Stimulated activated CD8-positive, alpha-beta memory T cell treated with anti-CD3 and anti-CD28 coated beads, Interleukin-4, amount 100 ng/mL, for 1 hour (primary cell): Measurements from ENCODE around the gene EPS8.
"Not testable (repeated sequence)": the region's sequence is repeated elsewhere in the genome, so short reads cannot be mapped to it uniquely, and the experiment has no call there.

Source experiments
- DNase-seq, 2 donors: peaks; one replicate each; pipeline ENCODE4 v3.0.0-alpha.2; 2020; ENCODE audit warnings: low read depth in 2 of 2, low spot score in 1 of 2

Gene EPS8

DNA sequence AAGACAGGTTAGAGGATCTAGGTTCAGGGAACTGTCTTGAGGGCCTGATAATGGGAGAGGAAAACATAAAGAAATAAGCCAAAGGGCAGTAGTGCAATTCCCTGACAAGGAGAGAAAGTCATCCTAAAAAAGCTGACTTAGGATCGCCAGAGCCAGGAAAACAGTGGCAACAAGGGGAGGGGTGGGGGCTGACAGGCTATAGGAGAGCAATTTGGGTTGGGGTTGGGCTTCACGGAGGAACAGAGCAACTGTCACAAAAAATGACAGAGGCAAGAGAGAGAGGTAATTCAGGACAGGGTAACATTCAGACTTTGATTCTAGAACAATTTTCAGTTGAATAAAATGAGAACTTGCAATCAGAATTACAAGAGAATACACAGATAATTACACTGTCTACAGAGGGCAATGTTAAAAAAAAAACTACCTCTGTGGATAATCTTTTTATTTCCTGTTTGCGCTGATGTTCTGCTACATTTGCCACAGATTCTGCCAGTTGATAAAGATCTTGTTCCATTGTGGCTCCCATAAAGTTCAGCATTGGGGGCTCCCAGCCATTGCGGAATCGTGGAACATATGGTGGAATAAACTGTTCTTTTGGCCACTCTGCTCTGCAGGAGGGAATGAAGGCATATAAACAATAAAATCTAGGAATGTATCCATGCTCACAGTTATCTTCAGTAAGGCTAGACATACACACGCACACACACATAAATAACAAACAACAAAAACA, 138.6 kb downstream of the EPS8 start:
- DNase-seq, result no peak

DNA sequence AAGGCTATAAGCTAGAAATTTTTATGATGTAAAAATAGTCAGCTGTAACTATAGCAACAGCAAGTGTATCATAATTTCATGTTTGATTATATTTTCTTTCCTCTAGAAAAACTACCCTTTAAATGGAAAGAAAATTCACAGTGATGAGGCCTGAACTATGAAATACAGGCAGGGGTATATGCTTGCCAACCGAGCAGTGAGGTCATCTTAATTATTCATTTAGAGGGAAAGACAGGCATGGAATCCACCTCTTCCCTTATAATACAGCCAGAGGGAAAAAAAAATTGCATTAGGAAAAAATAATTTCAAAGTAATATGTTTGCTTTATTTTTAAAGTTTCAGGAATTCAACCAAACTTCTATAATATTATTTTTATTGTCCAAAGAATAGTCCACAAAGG, 139.8 kb downstream of the EPS8 start:
- DNase-seq, result no peak

DNA sequence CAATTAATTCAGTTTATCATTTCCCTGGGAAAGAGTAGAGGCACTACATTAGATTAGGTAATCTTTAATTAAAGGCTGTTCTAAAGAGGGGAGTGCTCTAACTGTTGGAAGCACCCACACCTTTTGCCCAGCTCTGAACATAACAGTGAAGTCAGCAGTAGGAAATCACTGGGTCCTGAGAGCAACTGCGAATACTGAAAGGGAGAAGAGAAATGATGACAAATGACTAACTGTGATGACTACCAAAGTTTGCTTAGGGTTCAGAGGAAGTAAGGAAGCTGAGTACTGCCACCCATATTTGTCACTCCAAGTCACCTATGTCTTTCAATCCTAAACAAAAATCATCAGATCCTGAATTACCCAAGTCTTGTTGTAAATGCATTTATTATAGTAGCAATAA, 140.6 kb downstream of the EPS8 start:
- DNase-seq, result no peak

DNA sequence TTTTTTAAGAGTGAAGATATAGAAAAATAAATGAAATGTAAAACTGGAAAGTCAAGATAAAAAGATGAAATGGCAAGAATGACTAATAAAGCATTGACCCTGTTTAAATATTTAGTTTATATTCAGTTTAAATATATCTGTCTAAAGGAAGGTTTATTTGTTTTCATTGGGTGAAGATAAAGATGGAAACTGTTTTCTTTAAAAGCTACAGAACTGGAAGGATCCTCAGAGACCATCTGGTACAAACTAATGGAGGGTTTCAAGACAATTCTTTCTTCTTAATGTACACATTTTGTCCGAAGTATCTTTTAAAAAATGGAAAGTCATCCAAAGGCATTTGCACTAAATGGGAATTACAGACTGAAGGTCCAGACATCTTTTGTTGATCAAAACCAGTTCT, 142.6 kb downstream of the EPS8 start:
- DNase-seq, result no peak

DNA sequence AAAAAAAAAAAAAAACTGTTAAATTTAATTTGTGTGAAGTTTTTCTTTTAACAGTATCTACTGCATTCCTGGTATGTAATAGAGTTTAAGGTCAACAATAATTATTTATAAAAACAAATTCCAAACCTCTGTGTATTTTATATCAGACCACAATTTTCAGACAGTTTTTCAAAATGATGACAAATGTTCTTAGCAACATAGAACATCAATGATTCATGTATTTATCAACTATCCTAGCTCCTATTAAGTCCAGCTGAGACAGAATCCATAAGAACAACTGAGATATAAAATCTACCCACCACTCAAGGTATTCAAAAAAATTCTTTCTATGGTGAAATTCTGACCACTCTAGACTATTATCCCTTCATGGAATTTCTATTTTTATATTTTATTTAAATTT, 144.5 kb downstream of the EPS8 start:
- no peak for DNase-seq

DNA sequence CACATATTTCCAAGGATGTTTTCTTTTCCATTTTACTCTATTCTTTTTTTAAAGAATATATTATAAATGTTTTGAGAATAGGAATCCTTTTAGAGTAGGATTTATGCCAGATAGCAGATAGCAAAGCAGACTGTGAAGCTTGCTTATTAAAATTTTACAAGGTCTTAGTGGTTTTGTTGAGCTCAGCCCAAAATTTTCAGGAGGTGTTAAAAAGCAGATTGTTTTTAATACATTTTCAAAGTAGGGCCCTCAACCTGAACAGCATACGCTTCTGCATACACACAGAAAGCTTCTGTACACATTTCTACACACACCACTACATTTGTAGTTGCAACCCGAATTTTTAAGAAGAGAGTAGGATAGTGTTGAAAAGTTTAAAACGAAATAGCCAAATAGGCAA, 151.0 kb downstream of the EPS8 start:
- DNase-seq, result no peak

DNA sequence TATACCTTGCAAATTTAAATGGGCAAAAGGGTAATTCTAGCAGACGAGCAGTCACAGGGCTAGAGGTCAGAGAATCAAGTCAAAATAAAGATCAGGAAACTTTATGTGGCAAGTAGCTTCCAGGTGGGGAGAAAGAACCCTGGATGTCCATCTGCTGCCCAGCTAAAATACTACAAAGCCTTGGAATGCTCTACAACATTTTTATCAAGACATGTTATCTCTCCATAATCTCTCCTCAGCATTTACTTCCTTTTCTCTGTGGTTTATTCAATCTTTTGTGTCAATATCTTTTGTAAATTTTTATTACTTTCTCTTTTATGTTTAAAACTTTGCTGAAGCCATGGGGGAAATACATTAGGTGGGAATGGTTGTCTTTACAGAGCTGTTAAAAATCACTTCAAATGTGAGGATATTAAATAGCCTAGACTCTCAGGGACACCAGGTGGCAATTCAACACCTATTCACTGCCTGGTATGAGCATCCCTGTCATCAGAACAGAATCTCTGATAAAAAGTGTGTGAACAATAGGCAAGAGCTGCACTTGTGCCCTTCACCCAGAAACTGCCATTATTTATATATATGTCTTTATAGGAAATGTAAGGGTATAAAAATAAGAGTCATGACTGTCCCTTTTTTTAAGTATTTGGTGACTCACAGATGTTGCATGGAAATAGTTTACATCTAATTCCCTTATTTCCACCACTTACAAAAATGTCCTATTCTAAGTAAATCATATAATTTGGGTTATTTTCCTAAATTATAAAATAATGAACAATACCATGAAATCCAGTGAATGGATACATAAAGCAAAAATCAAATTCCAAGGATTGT, 152.9 kb downstream of the EPS8 start:
- DNase-seq, result no peak

DNA sequence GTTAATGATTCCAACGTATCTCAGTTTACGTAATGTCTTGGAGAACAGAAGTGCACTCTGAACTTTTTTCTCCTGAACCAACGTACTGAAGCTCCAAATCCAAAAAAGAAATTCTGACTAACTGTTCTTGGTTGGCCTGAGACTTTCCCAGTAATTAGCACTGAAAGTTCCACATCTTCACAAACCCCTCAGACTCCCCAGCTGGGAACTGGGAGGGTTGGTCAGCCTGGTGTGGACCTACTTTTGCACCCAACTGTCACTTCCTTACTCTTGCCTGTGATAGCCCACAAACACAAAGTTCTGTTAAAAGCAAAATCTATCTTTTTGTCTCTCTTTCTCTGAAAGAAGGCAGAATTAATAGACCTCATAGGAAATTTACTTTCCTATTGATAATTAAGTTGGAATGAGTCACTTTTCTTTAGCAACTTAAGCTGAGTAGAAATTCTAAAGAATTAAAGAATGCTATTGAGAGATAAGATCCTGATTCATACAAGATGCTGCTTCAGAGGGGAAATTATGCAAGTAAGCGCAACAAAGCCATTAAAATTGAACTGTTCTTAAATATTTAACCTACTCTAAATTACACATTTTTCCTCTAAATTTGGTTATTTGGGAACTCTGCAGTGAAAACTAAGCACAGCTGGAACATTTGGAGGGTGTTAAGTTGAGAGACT, 155.0 kb downstream of the EPS8 start:
- DNase-seq, result no peak

DNA sequence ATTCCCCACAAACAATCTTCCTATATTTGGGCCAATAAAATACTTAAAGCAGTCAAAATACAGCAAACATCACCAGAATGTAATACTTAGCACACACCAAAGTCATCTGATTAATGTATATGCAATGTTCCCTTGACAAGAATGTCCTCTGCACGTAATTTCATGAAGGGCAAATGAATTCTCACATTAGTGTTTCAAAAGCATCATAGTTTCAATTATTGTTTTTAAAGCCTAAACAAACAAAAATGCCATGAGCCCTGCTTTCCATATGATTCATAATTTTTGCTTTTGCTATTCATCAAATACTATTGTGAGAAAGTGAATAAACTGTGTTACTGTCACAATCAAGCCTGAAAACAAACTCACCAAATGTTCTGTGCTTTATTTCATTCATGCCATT, 156.0 kb downstream of the EPS8 start:
- no peak for DNase-seq

DNA sequence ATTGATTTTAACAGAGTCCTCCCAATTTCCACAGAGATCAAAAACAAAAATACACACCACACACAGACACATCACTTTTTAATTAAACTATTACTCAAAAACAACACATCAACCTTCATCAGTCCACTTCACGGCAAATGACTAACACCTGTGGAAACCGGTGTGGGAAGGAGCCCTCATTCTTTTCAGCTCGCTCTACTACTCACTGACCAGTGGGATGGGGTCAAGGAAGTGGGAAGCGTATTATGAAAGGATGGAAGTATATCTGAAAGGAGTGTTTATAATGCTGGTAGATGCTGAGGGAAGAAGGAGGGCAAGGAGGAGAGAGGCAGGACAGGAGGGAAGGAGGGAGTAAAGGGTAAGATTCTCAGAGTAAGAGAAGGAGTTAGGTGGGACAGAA, 156.5 kb downstream of the EPS8 start:
- no peak for DNase-seq

DNA sequence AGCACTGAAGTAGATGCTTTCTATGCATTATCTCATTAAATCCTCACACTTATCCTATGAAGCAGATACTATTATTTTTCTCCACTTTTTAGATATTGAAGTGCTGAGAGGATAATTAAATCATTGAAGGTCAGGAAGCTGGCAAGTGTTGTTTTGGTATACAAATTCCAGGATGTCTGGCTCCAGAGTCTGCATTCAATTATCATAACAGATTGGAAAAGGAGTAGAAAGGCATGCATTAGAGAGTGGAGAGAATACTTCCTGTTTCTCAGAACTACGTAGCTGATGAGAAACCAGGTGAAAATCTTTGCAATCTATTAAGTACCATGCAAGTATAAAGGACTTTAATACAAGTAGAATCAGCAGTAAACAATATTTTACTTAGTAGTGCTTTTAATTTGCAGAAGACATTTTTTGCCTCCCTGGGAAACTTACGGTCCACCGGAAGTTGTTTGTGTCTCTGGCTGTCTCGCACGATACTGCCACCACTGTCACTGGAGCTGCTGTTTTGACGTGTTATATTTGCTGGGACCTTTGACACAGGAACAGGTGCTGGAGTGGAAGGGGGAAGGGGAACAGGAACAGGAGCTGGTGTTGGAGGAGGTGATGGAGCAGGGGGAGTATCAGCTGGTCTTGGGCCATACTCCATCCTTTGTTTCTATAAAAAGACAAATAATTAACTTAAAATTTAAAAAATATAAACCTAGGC, 158.0 kb downstream of the EPS8 start:
- no peak for DNase-seq

DNA sequence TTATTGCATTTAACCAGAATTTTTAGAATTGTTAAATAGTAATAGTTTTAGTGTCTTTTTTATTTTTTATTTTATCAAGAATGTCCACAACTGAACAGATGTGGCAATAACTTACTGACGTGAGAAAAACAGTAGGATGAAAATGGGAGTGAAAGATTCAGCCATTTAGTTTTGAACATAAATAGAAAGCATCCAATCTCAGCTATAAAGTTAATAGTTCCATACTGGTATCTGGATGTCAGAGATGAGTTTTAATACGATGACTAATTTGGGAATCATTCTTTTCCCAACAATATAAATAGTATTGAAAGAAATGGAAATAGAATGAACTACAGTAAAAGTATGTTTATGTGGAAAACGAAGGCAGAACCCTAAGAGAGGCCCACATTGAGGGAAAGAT, 159.4 kb downstream of the EPS8 start:
- DNase-seq, result no peak

DNA sequence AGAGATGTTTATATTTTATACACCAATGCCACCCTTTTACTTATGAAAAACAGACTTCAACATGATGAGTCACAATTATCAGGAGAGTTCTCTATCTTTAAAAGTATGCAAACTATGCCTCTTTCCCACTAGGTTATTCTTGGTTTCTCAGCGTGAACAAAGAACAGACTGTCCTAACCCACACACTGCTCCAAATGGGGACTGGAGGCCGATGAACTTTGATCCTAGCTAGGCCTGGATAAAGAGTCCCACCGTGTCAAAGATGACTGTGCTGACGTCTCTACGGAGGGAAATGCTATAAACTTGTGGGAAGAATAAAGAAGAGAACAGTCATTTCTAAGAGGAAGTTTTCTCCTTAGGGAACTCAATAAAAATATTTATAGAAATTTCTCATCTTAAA, 160.1 kb downstream of the EPS8 start:
- no peak for DNase-seq

DNA sequence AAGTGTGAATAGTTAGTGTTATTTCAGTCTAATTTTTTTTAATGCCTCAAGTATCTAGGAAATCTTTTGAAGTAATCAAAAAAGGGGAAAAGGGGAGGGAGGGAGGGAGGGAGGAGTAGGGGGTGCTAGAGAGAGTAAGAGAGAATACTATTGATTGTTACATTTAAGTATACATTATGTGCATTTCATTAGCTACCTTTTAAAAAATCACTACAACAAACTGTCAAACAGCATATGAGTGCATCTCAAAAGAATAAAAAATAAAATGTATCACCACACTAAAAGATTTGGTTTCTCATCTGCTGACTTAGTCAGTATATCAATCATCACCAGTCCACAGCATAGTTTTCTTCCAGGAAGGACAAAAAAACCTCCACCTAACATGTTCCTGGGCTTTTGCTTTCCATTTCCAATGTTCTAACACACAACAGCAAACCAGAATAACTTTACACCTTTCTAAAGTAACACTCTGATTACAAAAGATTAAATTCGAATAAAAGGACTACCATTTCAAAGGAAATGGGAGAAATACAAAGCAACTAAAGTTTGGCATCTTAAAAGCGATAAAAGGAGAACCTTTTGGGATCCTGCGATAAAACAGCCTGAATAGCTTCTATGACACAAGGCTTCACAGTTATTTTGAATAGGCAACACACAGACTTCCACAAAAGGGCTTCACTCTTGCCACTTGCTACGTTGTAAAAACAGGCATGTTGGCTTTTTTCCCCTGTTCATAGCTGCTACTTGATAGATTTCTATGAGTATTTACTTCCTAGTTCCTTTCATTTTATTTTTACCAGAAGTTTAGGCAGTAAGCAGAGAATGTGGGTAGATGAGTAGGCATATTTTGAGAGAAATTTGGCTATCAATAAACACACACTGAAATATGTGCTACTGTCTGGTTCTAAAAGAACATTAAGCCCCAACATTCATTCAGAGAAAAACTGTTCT, 160.9 kb downstream of the EPS8 start:
- no peak for DNase-seq

DNA sequence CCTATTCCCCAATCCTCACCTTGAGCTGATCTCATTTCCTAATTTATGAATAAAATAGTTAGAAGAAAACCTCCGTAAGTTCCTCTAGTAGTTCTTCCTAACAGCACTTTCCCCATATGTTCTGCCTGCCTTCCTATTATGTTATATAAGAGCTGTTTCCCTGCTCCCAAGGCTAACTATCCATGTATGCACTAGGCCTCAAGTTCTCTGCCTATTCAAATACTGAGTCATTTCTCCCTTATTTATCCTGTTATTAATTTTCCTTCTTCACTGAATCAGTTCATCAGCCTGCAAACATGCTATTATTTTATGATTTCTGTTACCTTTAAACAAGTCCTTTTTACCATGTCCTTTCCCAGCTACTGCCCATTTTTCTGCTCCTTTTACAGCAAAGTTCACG, 164.1 kb downstream of the EPS8 start:
- no peak for DNase-seq

DNA sequence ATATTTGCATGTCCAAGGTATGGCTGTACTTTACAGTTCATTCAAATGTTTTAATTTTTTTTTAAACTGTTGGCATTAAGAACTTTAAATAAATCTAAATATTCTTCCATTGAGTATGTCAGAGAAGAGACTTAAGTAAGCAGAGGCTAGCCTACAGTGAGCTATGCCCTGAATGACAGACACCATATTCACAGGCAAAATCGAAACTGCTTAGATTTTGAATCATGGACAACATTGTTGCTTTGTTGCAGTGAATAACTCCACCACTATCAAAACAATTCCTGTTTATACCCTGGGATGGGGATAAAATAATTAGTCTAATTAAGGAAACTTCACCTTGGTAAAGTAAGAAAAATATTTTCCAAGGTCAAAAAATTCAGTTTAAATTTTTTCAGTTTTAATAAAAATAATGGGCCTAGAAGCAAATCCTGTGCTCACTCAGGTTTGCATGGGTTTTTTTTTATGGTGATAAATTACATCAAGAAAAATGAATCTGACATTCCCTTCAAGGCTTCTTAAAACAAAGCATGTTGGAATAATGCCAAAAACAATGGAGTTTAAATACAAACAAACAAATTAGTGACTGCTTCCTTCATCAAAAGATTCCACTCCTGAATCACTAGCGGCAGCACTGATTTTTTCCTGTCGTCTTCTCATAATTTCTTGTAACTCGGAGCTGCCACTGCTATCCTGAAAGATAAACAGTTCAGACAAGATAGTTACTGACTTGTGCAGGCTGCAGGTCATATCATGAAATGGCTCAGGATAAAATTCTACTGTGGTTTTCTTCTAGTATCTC, 168.2 kb downstream of the EPS8 start:
- no peak for DNase-seq

DNA sequence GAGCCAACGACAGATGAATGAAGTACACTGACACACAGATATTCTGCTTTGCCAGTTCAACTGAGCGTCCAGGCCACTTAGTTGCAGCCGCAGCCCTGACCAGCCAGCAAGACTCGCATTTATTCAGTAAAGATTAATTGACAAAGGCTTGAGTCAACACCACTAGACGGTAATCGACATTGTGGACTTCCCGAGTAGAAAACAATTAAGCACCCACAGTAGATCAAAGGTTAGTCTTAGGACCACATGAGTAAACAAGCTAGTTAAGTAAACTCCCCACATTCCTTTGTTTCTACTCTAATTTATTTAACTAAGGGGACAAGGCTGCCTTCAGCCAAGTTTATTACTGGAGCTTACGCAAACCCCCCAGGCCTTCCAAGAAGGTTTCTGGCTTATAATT, 172.7 kb downstream of the EPS8 start:
- DNase-seq, result not testable (repeated sequence)

DNA sequence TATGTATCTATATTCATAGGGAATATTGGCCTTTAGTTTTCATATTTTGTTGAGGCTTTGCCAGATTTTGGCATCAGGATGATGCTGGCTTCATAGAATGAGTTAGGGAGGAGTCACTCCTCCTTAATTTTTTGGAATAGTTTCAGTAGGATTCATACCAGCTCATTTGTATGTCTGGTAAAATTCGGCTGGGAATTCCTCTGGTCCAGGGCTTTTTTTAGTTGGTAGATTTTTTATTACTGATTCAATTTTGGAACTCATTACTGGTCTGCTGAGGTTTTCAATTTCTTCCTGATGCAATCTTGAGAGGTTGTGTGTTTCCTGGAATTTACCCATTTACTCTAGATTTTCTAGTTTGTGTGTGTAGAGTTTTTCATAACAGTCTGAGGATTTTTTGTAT, 175.2 kb downstream of the EPS8 start:
- no peak for DNase-seq

DNA sequence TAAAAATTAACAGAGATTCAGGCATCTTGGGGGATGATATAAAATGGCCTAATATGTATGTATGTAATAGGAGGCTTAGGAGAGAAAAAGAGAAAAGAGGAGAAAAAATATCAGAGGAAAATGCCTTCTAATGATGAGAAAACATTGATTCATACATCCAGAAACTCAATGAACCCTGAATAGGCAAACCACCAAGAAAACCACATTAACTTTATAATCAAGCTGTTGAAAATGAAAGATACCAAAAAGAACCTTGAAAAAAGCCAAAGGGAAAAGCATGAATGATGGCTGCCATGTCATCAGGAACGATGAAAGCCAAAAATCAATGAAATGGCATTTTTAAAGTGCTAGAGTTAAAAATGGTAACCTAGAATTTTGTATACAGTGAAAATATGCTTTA, 180.2 kb downstream of the EPS8 start:
- no peak for DNase-seq

DNA sequence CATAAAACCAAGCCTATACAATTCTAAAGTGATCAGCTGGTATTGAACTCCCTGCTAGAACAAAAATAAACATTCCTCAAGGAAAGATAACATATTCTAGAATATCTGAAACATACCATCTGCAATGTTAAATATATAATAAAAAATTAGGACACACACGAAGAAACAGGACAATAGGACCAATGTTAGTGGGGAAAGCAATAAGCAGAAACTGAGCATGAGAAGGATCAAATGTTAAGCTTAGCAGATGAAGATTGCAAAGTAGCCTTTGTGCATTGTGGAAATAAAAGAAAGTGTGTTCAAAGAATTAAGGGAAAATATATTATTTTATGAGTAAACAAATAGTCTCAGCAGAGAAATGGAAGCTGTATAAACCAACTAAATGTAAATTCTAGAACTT, 180.8 kb downstream of the EPS8 start:
- no peak for DNase-seq
